GM12872 (cell line): ENCODE data around the gene GJA5.

Experiments used
- CTCF ChIP-seq: IDR thresholded peaks from 3 replicates; pipeline ENCODE4 v1.5.1; 2011; ENCODE audit warnings: low read depth, mild to moderate bottlenecking, low read length, moderate library complexity; ENCODE audit not compliant: insufficient read depth

The GJA5 gene

GRCh38 chr1:147760481-147761260, at the start of gene GJA5:
TSS of gene GJA5 (minus strand) at chr1:147760602. CDS start at chr1:147759238, 1,364 bp downstream.
- TF ChIP-seq CTCF = no peak

- no peak for TF ChIP-seq CTCF
These were observed 48.8 kb upstream of the GJA5 start for GRCh38 chr1:147809236-147809635.

GRCh38 chr1:147808025-147808424, 47.6 kb upstream of the GJA5 start:
- TF ChIP-seq CTCF = no peak

GRCh38 chr1:147807405-147807804, 47.0 kb upstream of the GJA5 start:
- TF ChIP-seq CTCF = no peak

- no peak for TF ChIP-seq CTCF
These were observed 44.7 kb upstream of the GJA5 start for GRCh38 chr1:147804942-147805723.

- no peak for TF ChIP-seq CTCF
These were observed 40.4 kb upstream of the GJA5 start for GRCh38 chr1:147800804-147801203.

GRCh38 chr1:147798731-147799130, 38.3 kb upstream of the GJA5 start:
- no peak for TF ChIP-seq CTCF
